ENCODE data around the gene TMEM69.
"Not testable (repeated sequence)": the region's sequence is repeated elsewhere in the genome, so short reads cannot be mapped to it uniquely, and the experiment has no call there.

DNA sequence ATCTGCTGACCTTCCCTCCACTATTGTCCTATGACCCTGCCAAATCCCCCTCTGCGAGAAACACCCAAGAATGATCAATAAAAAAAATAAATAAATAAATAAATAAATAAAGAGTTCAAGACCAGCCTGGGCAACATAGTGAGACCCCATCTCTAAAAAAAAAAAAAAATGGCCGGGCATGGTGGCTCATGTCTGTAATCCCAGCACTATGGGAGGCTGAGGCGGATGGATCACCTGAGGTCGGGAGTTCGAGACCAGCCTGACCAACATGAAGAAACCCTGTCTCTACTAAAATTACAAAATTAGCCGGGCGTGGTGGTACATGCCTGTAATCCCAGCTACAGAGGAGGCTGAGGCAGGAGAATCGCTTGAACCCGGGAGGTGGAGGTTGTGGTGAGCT is 38.0 kb downstream of the TMEM69 start:
- not testable (repeated sequence) for TF ChIP-seq EZH2 (IDR thresholded peaks at IDR 0.05; ENCODE audit: low read depth)
- TF ChIP-seq, protein P1, sequence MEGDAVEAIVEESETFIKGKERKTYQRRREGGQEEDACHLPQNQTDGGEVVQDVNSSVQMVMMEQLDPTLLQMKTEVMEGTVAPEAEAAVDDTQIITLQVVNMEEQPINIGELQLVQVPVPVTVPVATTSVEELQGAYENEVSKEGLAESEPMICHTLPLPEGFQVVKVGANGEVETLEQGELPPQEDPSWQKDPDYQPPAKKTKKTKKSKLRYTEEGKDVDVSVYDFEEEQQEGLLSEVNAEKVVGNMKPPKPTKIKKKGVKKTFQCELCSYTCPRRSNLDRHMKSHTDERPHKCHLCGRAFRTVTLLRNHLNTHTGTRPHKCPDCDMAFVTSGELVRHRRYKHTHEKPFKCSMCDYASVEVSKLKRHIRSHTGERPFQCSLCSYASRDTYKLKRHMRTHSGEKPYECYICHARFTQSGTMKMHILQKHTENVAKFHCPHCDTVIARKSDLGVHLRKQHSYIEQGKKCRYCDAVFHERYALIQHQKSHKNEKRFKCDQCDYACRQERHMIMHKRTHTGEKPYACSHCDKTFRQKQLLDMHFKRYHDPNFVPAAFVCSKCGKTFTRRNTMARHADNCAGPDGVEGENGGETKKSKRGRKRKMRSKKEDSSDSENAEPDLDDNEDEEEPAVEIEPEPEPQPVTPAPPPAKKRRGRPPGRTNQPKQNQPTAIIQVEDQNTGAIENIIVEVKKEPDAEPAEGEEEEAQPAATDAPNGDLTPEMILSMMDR (conservative IDR thresholded peaks at IDR 0.05), result not testable (repeated sequence)
